HG03066 (cell line): ENCODE measurements around the gene EVPLL.
"Not testable (repeated sequence)": the region's sequence is repeated elsewhere in the genome, so short reads cannot be mapped to it uniquely, and the experiment has no call there.

Source experiments
- ATAC-seq: cut with Tn5 transposase; IDR thresholded peaks from one replicate; pipeline ENCODE4 v1.9.1; 2021; ENCODE audit warnings: low read depth; ENCODE audit not compliant: unreplicated experiment

The EVPLL gene

DNA sequence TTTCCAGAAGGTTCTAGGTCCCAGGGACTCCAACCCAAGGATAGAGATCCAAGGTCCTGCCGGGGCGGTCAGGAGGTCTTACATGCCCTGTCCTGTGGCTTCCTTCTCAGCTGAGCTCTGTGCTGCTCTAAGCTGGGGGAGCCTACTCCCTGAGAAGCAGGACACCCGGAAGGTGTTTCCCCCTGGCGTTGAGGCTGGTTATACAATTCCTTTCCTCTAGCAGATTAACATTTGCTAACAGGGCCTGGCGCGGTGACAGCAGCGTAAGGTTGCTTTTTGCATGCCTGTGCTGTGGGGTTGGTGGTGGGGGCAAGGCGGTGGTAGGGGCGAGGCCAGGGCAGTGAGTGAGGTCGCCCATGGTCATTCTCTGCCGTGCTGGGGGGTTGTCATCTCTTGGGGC, 43.9 kb downstream of the EVPLL start:
- not testable (repeated sequence) for ATAC-seq

DNA sequence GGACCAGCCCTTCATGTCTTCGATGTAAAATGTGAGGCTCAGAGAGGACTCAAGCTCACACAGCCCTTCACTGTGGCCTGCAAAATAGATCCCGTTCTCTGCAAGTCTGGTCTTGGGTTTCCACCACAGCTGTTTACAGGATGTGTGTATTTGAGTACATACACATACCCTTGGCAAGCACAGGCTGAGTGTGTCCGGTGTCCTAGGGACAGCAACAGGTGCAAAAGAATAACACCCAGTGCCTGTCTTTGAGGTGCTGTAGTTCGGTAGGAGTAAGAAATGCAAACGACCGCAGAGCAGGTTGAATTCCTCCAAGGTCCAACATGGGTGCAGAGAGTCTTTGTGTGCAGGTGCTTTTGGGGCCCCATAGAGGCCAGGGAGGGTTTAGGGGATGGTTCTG, 44.9 kb downstream of the EVPLL start:
- not testable (repeated sequence) for ATAC-seq

DNA sequence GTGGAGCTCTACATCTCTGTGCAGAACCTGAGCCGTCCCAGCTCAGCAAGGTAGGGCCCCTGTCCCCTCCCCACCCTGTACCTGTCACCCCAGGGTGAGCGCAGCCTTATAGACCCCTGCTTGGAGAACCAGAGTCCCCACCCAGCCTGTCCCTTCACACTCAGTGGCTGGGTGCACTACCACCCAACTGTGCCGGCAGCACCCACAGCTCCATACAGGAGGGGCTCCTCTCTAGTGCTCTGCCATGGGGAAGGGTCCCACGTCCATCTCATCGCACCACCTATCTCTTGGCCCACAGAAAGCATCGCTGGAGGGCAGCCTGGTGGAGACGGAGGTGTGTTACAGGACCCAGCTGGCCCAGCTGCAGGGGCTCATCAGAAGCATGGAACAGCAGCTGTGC, 45.4 kb downstream of the EVPLL start:
- not testable (repeated sequence) for ATAC-seq

DNA sequence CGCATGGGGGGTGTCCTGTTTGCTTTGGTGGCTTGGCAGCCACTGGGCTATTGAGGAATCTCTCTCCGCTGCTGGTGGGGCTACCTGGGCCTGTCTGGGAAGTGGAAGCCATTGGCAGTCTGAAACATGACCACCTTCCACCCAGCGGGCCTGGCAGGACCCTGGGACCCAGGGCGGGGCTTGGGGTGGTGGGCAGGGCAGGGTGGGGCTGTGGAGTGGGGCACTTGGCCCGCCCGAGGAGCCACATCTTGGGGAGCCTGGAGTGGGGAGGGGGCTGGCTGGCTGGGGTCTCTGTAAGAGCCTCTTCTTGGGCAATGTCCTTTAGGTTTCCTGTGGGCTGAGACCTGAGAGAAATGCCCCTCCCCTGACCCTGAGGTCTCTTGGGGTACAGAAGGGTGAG, 48.0 kb downstream of the EVPLL start:
- not testable (repeated sequence) for ATAC-seq

DNA sequence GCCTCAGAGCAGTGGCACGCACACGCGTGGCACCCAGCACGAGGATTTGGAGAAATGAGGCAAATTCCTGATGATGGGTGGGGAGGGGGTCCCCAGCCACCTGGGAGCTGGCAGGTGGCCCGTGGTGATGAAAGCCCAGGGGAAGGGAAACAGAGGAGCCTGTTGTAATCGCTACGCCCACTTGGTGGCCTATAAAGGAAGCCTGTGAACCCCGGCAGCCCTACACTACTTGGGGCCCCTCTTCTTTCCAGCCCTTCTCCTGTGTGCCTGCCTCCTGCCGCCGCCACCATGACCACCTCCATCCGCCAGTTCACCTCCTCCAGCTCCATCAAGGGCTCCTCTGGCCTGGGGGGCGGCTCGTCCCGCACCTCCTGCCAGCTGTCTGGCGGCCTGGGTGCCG, 49.1 kb downstream of the EVPLL start:
- not testable (repeated sequence) for ATAC-seq

DNA sequence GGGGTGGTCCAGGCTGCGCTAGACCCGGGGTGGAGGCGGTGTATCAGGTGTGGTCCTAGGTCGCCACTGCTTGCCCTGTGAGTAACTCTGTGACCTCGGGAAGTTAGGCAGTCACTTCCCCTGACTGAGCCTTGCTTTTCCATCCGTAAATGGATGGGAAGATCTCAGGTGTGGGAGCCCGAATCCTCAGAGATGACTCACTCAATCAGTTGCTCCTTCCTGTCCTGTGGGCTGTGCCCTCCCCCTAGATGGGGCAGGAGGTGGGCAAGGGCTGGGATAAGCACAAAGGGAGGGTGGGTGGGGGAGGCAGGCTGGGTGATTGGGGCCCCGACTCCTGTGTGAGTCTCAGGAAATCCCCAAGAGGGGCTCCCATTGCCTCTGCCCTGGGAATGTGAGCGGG, 54.6 kb downstream of the EVPLL start:
- not testable (repeated sequence) for ATAC-seq
